HFF-Myc (cell line): ENCODE measurements around the gene ARHGEF37.
"Not testable (repeated sequence)": the region's sequence is repeated elsewhere in the genome, so short reads cannot be mapped to it uniquely, and the experiment has no call there.

Experiments
- DNase-seq: peaks from one replicate; pipeline ENCODE4 v3.0.0-alpha.2; 2011; ENCODE audit warnings: low read depth; ENCODE audit errors: extremely low read depth
- H3K4me3 ChIP-seq: replicated peaks from 2 replicates; pipeline ENCODE4 v1.5.1; 2011; ENCODE audit warnings: low read depth, mild to moderate bottlenecking, control low read depth, low read length
- CTCF ChIP-seq: IDR thresholded peaks from 2 replicates; pipeline ENCODE4 v1.5.1; 2012; ENCODE audit warnings: mild to moderate bottlenecking, low read depth, low read length, control low read depth; ENCODE audit errors: missing control alignments

ARHGEF37 gene

DNA sequence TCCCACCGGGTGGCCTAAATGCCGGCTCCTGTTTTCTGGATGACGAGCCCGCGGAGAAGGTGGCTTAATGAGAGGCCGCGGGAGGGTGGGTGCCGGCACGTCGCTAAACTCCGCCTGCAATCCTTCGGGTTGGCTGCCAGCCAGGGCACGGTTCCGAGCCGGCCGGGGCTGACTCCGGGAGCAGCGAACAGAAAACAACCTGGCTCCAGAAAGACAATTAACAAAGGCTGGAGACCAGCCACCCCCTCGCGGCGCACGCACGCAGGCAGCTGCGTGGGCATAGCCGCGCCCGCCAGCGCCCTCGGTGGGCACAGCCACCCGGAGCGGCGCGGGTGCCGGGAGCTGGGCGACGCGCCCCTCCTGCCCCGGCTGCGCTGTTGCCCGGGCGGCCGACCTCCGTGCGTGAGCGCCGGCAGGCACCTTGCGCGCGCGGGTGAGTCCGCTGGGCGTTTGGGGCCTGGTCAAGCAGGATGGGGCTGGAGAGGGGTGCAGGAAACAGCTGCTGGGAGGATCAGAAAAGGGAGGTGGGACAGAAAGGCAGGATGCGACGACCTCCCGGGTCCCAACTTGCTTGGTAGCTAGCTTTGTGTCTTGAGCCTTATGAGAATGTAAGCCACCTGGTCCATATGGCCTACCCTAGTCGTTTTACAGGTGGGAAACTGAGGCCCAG, at the start of gene ARHGEF37:
Gene ARHGEF37, plus strand, starts transcription at position 307 of the 670 bp plus-strand sequence. CDS start 16,272 bp downstream, outside the sequence.
- no peak for TF ChIP-seq CTCF
- no peak for DNase-seq
- H3K4me3 ChIP-seq, result peak within 1 kb of the TSS; percentile 40

DNA sequence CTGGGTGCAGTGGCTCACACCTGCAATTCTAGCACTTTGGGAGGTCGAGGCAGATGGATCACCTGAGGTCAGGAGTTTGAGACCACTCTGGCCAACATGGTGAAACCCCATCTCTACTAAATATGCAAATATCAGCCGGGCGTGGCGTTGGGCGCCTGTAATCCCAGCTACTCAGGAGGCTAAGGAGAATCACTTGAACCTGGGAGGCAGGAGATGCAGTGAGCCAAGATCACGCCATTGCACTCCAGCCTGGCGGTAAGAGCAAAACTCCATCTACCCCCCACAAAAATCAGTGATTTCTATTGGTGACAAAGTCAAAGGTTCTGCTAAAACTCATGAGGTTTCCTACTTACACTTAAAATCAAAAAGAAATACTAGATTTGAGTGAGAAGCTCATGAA, 48.9 kb upstream of the ARHGEF37 start:
- no peak for TF ChIP-seq CTCF
- H3K4me3 ChIP-seq, result no peak overlapping the region
- no peak for DNase-seq

- not testable (repeated sequence) for H3K4me3 ChIP-seq
Measured at GRCh38 chr5:149535787-149536186, 45.5 kb upstream of the ARHGEF37 start.

GRCh38 chr5:149537374-149537975, 43.8 kb upstream of the ARHGEF37 start:
- TF ChIP-seq CTCF, result no peak
- DNase-seq, result no peak
- H3K4me3 ChIP-seq, result no peak overlapping the region

More at GRCh38 chr5:149535787-149536186, 45.5 kb upstream of the ARHGEF37 start:
- DNase-seq, result not testable (repeated sequence)

- no peak for TF ChIP-seq CTCF
- H3K4me3 ChIP-seq, result no peak overlapping the region
- no peak for DNase-seq
Measured at GRCh38 chr5:149540089-149540488, 41.2 kb upstream of the ARHGEF37 start.

DNA sequence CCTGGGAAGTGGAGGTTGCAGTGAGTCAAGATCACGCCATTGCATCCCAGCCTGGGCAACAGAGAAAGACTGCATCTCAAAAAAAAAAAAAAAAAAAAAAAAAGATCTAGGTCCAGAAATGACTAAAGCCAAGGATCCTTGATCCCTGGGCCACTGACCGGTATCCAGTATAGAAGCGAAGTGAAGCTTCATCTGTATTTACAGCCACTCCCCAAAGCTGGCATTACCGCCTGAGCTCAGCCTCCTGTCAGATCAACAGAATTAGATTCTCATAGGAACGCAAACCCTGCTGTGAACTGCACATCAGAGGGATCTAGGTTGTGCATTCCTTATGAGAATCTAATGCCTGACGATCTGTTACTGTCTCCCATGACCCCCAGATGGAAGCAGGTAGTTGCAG, 39.4 kb upstream of the ARHGEF37 start:
- DNase-seq, result no peak
- TF ChIP-seq CTCF, result no peak
- H3K4me3 ChIP-seq, result no peak overlapping the region

DNA sequence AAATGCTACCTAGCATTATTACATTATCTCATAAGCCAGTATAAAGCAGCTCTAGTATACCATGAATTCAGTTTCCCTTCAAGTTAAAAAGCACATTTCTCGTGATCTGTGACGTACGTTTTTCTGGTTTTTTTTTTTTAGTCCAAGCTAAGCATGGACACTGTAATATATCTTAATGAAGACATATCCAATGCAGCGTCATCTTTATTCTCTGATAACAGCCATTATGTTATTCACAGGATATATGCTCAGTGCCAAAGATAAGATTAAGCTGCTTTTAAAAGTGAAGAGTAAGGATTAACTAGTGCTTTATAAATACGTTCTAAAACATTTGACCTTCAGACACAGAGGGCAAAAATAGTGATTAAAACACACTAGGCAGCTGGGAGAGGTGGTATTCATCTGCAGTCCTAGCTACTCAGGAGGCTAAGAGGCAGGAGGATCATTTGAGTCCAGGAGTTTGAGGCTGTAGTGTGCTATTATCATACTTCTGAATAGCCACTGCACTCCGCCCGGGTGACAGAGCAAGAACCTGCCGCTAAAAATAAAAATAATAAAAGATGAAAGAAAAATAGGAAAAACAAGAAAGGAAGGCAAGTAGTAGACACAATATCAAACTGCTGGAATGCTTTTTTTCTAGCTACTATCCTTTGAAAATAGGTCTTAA, 37.8 kb upstream of the ARHGEF37 start:
- no peak for TF ChIP-seq CTCF
- DNase-seq, result no peak
- no peak overlapping the region for H3K4me3 ChIP-seq
